Upper lobe of right lung (tissue), 1 donor: ENCODE results near the gene PLCB3. TPM values are rescaled to one million over a fixed set of nuclear protein-coding genes. Genes with fewer than 3 reads are reported as not detected.
A peak's percentile ranks its signal among the peaks of the same experiment; 100 is the strongest.

Experiments
- ATAC-seq: fragments of 200-7000 bp; cut with Tn5 transposase; one replicate; pipeline ENCODE4 v1.9.1; 2020; ENCODE audit warnings: mild to moderate bottlenecking, moderate library complexity
- DNase-seq: peaks from one replicate; pipeline ENCODE4 v3.0.0-alpha.2; 2020
- H3K27ac ChIP-seq: fragments of 200-600 bp; one replicate; pipeline ENCODE4 v1.8.0; 2022
- H3K27me3 ChIP-seq: fragments of 200-600 bp; one replicate; pipeline ENCODE4 v1.8.0; 2022; ENCODE audit warnings: mild to moderate bottlenecking
- H3K36me3 ChIP-seq: fragments of 200-600 bp; one replicate; pipeline ENCODE4 v1.8.0; 2022
- H3K4me1 ChIP-seq: fragments of 200-600 bp; one replicate; pipeline ENCODE4 v1.8.0; 2022
- H3K4me3 ChIP-seq: fragments of 200-600 bp; one replicate; pipeline ENCODE4 v1.8.0; 2022; ENCODE audit warnings: mild to moderate bottlenecking
- H3K9me3 ChIP-seq: fragments of 200-600 bp; one replicate; pipeline ENCODE4 v1.8.0; 2022
- CTCF ChIP-seq: fragments of 200-600 bp; IDR thresholded peaks from one replicate; pipeline ENCODE4 v1.8.0; 2022; ENCODE audit warnings: antibody characterized with exemption
- intact Hi-C: fragments of 100-400 bp; cut with DNase I; formaldehyde crosslinking; loops from one replicate; pipeline ENCODE4 v1.11.0; 2022
- total RNA-seq: library from RNA; stranded (reverse); fragmentation: NEBNext Ultra II Directional; extraction: Animal tissue kit (Norgen Biotek cat#: 25700); gene quantifications from one replicate; pipeline ENCODE4 v1.2.1, GENCODE V29; 2021
- donor health status: DM: no; HTN: yes; CAD: no; lungs with severe emphysema.

Gene PLCB3
- total RNA-seq, 1 donor from 2014 or later = 32.4 TPM

- Histone ChIP-seq H3K27me3 (no peaks in the 10 kb centered on the region), H3K27ac (peak overlapping the region; percentile 98), H3K9me3 (no peaks in the 10 kb centered on the region), H3K4me1 (peaks cover 22% of the 10 kb centered on the region), H3K4me3 (peak overlapping the region; percentile 87), H3K36me3 (peaks cover 24% of the 10 kb centered on the region)
- TF ChIP-seq CTCF = peak; percentile 7
- no peak for ATAC-seq
- DNase-seq = no peak
- intact Hi-C loops = no loop called here
These were observed 65.5 kb downstream of the PLCB3 start for GRCh38 chr11:64316672-64317324.

- Histone ChIP-seq H3K4me3 (peak within 1 kb of the TSS; percentile 87), H3K27me3 (no peaks in the 10 kb centered on the region), H3K36me3 (peaks cover 29% of the 10 kb centered on the region), H3K4me1 (peaks cover 22% of the 10 kb centered on the region), H3K9me3 (no peaks in the 10 kb centered on the region), H3K27ac (peak within 1 kb of the TSS; percentile 98)
- intact Hi-C loops = no loop called here
- TF ChIP-seq CTCF = no peak
- peak; percentile 80 for ATAC-seq
- peak; percentile 97 for DNase-seq
These were observed 66.1 kb downstream of the PLCB3 start, which contains the start of gene TRMT112 for GRCh38 chr11:64317325-64317960. Gene TRMT112, minus strand, starts transcription at chr11:64317559. Its CDS starts 33 bp downstream, at chr11:64317526.

- Histone ChIP-seq H3K4me3 (peak within 1 kb of the TSS; percentile 87), H3K27ac (peak within 1 kb of the TSS; percentile 98), H3K4me1 (peaks cover 21% of the 10 kb centered on the region), H3K9me3 (no peaks in the 10 kb centered on the region), H3K36me3 (peaks cover 31% of the 10 kb centered on the region), H3K27me3 (no peaks in the 10 kb centered on the region)
- intact Hi-C loops = no loop called here
- ATAC-seq (peak; percentile 87), DNase-seq (peak; percentile 98)
- peak; percentile 31 for TF ChIP-seq CTCF
These were observed 66.8 kb downstream of the PLCB3 start, which contains the start of gene PRDX5 for GRCh38 chr11:64317961-64318765. Gene PRDX5, plus strand, starts transcription at chr11:64318121. Its CDS starts 95 bp downstream, at chr11:64318216.

Other genes starting within 250 kb of the PLCB3 start
- not detected for gene FLRT1, start 215.6 kb upstream of the PLCB3 start, total RNA-seq
- 15.8 TPM for gene MACROD1, start 85.4 kb upstream of the PLCB3 start, total RNA-seq
- 110 TPM for gene STIP1, start 65.4 kb upstream of the PLCB3 start, total RNA-seq
- 73.1 TPM for gene FERMT3, start 44.8 kb upstream of the PLCB3 start, total RNA-seq
- gene TRPT1, start 25.3 kb upstream of the PLCB3 start, total RNA-seq = 22.4 TPM
- gene NUDT22, start 25.3 kb upstream of the PLCB3 start, total RNA-seq = 47.8 TPM
- gene DNAJC4, start 21.0 kb upstream of the PLCB3 start, total RNA-seq = 36.4 TPM
- gene VEGFB, start 16.9 kb upstream of the PLCB3 start, total RNA-seq = 172 TPM
- gene FKBP2, start 10.4 kb upstream of the PLCB3 start, total RNA-seq = 53.9 TPM
- 76.5 TPM for gene PPP1R14B, start 4.6 kb upstream of the PLCB3 start, total RNA-seq
- gene BAD, start 33.1 kb downstream of the PLCB3 start, total RNA-seq = 58.9 TPM
- 38.6 TPM for gene GPR137, start 34.3 kb downstream of the PLCB3 start, total RNA-seq
- gene KCNK4, start 39.8 kb downstream of the PLCB3 start, total RNA-seq = not detected
- gene CATSPERZ, start 48.8 kb downstream of the PLCB3 start, total RNA-seq = not detected
- gene ESRRA, start 54.0 kb downstream of the PLCB3 start, total RNA-seq = 51.9 TPM
- 168 TPM for gene TRMT112, start 66.0 kb downstream of the PLCB3 start, total RNA-seq
- gene PRDX5, start 66.6 kb downstream of the PLCB3 start, total RNA-seq = 176 TPM
- 20.7 TPM for gene CCDC88B, start 88.7 kb downstream of the PLCB3 start, total RNA-seq
- 42.4 TPM for gene RPS6KA4, start 107.6 kb downstream of the PLCB3 start, total RNA-seq